HFF-Myc (cell line): ENCODE data around the gene ANKRD16.
"Not testable (repeated sequence)": the region's sequence is repeated elsewhere in the genome, so short reads cannot be mapped to it uniquely, and the experiment has no call there.

Experiments
- DNase-seq: peaks from one replicate; pipeline ENCODE4 v3.0.0-alpha.2; 2011; ENCODE audit warnings: low read depth; ENCODE audit errors: extremely low read depth
- H3K4me3 ChIP-seq: replicated peaks from 2 replicates; pipeline ENCODE4 v1.5.1; 2011; ENCODE audit warnings: low read depth, mild to moderate bottlenecking, control low read depth, low read length
- TF ChIP-seq, protein P1 (sequence below): IDR thresholded peaks from 2 replicates; pipeline ENCODE4 v1.5.1; 2012; ENCODE audit warnings: mild to moderate bottlenecking, low read depth, low read length, control low read depth; ENCODE audit errors: missing control alignments

The ANKRD16 gene

GRCh38 chr10:5840314-5841307, 49.1 kb downstream of the ANKRD16 start:
- no peak overlapping the region for H3K4me3 ChIP-seq
- TF ChIP-seq, protein P1, sequence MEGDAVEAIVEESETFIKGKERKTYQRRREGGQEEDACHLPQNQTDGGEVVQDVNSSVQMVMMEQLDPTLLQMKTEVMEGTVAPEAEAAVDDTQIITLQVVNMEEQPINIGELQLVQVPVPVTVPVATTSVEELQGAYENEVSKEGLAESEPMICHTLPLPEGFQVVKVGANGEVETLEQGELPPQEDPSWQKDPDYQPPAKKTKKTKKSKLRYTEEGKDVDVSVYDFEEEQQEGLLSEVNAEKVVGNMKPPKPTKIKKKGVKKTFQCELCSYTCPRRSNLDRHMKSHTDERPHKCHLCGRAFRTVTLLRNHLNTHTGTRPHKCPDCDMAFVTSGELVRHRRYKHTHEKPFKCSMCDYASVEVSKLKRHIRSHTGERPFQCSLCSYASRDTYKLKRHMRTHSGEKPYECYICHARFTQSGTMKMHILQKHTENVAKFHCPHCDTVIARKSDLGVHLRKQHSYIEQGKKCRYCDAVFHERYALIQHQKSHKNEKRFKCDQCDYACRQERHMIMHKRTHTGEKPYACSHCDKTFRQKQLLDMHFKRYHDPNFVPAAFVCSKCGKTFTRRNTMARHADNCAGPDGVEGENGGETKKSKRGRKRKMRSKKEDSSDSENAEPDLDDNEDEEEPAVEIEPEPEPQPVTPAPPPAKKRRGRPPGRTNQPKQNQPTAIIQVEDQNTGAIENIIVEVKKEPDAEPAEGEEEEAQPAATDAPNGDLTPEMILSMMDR, result no peak
- no peak for DNase-seq

- H3K4me3 ChIP-seq, DNase-seq: not testable (repeated sequence)
Measured at GRCh38 chr10:5836181-5836580, 53.5 kb downstream of the ANKRD16 start.

DNA sequence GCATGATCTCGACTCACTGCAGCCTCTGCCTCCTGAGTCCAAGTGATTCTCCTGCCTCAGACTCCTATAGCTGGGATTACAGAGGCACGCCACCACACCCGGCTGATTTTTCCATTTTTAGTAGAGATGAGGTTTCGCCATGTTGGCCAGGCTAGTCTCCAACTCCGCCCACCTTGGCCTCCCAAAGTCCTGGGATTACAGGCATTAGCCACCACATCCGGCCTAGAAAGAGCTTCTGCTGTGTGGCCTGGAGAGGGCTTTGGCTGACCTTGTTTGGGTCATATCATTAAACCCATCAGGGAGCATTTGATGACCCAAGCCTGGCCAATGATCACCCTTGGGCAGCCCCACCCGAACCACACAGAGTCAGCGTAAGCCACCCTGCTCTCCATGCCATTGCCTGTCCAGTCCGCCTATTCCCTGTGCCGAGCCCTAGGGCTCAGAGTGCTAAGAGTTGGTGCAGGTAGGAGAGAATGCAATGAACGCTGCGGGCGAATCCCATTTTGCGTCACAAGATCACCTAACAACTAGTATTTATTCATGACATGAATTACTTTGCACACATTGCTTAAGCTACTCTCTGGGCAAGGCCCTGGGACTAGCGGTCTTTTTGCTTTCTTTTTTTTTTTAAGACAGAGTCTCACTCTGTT, 54.1 kb downstream of the ANKRD16 start:
- TF ChIP-seq, protein P1, result no peak
- DNase-seq, result no peak
- no peak overlapping the region for H3K4me3 ChIP-seq

DNA sequence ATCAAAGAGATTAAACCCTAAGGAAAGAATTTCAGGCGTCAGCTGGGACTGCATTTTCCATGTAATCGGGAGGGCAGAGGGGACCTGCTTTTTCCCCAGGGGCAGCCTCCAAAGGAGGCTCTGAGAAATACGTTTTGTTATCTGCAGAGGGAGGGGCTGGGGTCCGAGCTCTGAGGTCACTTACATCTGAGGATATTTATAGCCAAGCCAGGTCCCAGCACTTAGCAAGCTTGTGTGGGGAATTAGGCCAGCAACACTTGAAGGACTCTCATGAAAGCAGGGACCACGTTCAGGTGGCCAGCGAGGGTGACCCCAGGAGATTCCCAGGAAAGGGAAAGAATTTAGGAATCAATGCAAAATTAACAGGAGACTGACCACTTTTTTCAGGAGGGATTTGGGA, 55.9 kb downstream of the ANKRD16 start:
- TF ChIP-seq, protein P1, result no peak

GRCh38 chr10:5832946-5833345, 56.7 kb downstream of the ANKRD16 start:
- no peak for DNase-seq
- TF ChIP-seq, protein P1, result no peak
- no peak overlapping the region for H3K4me3 ChIP-seq

More for the DNA sequence above, 55.9 kb downstream of the ANKRD16 start:
- H3K4me3 ChIP-seq, result no peak overlapping the region
- no peak for DNase-seq

- TF ChIP-seq, protein P1, result no peak
- DNase-seq, result no peak
- no peak overlapping the region for H3K4me3 ChIP-seq
Measured at GRCh38 chr10:5831446-5831782, 58.3 kb downstream of the ANKRD16 start.
